GM21825 (cell line): ENCODE results near the gene RYR3.
"Not testable (repeated sequence)": the region's sequence is repeated elsewhere in the genome, so short reads cannot be mapped to it uniquely, and the experiment has no call there.

ENCODE experiments used
- ATAC-seq: cut with Tn5 transposase; IDR thresholded peaks from one replicate; pipeline ENCODE4 v1.9.1; 2021; ENCODE audit warnings: mild to moderate bottlenecking, moderate library complexity; ENCODE audit not compliant: unreplicated experiment

Gene RYR3

GRCh38 chr15:33561967-33562366 lies 251.2 kb downstream of the RYR3 start:
- ATAC-seq, result no peak

DNA sequence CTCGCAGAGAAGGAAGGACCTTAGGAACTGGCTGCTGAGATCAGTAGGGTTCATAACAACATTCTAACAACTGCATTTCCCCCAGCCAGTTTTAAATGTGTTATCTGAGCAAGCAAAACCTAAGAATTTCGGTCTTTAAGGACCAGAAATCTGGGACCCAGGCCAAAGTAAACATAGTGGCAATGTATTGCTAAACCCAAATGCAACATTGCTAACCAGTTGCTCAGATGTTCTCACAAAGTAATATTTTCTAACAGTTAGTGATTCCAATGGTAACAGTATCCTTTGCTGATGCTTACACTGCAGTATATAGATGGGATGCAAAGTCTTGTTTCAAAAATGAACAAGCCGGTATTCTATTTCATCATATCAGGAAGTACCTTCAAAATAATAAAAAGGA lies 254.3 kb downstream of the RYR3 start:
- no peak for ATAC-seq

GRCh38 chr15:33567652-33568051 lies 256.9 kb downstream of the RYR3 start:
- ATAC-seq, result no peak

GRCh38 chr15:33569036-33569435 lies 258.3 kb downstream of the RYR3 start:
- no peak for ATAC-seq

GRCh38 chr15:33577911-33578310 lies 267.1 kb downstream of the RYR3 start:
- not testable (repeated sequence) for ATAC-seq

- no peak for ATAC-seq
These were observed 269.8 kb downstream of the RYR3 start for GRCh38 chr15:33580526-33580925.

GRCh38 chr15:33581032-33581431 lies 270.3 kb downstream of the RYR3 start:
- ATAC-seq, result no peak

- no peak for ATAC-seq
These were observed 274.0 kb downstream of the RYR3 start for GRCh38 chr15:33584797-33585196.

DNA sequence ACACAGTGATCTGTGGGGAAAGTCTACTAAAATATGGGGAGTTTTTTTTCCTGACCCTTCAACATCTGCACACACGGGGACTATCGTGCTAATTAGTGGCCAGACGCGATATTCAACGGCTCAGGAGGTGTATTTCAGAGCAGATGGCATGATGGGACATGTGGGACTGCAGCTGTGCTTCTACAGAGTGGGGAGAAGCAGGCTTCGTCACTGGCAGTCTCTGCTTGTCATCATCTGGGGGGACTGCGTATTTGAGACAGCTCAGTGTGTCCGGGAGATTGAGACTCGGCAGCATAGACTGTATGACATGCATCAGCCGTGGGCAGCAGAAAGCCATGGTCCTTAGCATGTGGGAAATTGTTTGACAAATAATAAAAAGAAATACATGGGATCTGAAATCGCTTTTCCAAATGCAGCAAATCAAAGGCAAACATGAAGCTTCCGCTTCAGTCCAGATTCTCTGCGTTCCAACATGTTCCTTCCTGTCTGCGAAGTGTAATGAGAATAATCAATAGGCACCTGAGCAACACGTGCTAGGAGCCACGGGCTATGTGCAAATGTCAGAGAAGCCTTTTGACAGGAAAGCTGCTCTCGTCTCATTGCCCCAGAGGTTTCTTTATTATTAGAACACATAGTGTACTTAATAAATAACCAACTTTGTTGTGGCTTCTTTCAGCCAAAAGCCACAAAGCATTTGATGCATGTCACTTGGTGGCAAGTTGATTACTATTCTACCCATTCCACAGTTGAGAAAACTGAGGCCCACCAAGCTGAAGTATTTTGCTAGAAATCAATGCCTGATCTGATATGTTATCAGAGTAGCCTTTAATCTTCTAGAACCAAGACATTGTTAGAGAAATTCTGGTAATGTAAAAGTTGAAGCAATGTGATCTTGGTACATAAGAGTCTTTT lies 276.3 kb downstream of the RYR3 start:
- no peak for ATAC-seq

- no peak for ATAC-seq
These were observed 277.0 kb downstream of the RYR3 start for GRCh38 chr15:33587773-33588172.

GRCh38 chr15:33592864-33593263 lies 282.1 kb downstream of the RYR3 start:
- ATAC-seq, result no peak

DNA sequence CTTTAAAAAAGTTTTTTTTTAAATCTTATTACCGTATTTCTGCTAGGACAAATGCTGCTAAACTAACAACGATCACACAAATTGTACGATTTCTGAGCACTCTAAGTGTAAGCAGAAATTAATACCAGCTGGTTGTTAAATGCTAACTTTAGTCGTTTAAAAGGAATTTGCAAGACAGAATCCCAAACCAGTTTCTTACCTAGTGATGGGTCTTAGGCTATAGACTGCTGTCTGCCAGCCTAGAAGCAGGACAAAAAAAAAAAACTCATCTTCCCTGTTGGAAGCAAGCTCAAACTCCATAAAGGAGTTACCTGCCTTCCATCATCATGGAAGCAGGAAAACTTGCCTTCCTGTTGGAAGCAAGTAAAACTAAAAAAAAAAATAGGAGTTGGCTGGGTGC lies 287.6 kb downstream of the RYR3 start:
- ATAC-seq, result not testable (repeated sequence)

DNA sequence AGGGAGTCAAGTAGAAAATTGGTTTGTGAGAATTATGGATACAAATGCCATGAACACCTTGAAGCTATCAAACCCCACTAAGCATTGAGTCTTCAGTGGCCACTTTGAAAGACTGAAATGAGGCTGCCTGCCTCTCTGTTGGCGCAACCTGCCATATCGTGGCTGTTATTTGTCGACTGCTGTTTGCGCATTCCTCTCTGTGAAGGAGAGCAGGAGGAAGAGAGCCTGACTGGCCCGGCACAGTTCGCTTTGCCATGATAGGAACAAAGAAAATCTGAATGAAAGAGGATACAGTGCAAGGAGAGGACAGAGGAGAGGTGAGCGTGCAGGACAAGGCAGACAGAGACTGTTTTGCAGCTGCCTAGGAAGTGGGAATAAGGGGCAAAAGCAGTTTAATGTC lies 289.4 kb downstream of the RYR3 start:
- no peak for ATAC-seq

DNA sequence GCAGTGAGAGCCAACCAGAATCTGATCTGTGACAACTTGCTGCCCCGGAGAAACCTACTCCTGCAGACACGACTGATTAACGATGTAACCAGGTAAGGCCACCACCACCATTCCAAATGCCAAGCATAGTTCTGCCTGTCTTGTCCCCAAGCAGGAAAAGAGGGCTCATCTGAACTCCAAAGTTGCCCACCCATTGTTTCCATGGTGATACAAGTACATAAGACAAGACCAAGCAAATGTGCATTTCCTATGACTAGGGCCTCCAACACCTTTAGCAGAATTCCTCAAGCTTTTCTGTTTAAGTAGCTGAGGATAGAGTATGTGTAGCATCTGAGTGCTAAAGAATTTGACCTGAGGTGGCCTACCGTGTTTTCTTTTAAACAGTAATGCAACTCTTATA lies 290.7 kb downstream of the RYR3 start:
- no peak for ATAC-seq

GRCh38 chr15:33608714-33609113 lies 297.9 kb downstream of the RYR3 start:
- ATAC-seq, result no peak

- ATAC-seq, result no peak
These were observed 302.0 kb downstream of the RYR3 start for GRCh38 chr15:33612721-33613304.

- ATAC-seq, result no peak
These were observed 305.7 kb downstream of the RYR3 start for GRCh38 chr15:33616475-33616874.

- no peak for ATAC-seq
These were observed 307.6 kb downstream of the RYR3 start for GRCh38 chr15:33618350-33618749.

GRCh38 chr15:33621141-33621540 lies 310.4 kb downstream of the RYR3 start:
- no peak for ATAC-seq

GRCh38 chr15:33623010-33623409 lies 312.2 kb downstream of the RYR3 start:
- ATAC-seq, result no peak

- no peak for ATAC-seq
These were observed 313.7 kb downstream of the RYR3 start for GRCh38 chr15:33624439-33624838.

DNA sequence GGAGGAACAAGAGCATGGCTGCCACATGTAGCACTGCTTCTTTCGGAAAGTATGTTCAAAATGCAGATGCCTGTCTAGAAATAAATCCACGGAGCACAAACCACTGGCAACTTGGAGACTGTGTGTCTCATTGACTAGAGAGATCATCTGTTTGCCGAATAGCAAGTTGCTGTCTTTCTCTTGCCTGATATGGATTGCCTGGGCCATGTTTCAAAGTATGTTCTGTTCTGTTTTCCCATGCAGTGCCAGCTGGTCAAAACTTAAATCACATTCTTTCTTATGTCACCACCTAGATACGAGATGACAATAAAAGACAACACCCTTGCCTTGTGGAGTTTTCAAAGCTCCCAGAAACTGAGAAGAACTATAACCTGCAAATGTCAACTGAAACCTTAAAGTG lies 318.9 kb downstream of the RYR3 start:
- ATAC-seq, result no peak
